Liver (tissue), 9 donors: ENCODE results near the gene PARK7. TPM values are rescaled to one million over a fixed set of nuclear protein-coding genes. Genes with fewer than 3 reads are reported as not detected.

ENCODE experiments used
- DNase-seq: peaks from one replicate; pipeline ENCODE4 v3.0.0-alpha.2; 2017; ENCODE audit warnings: low spot score
- H3K27ac ChIP-seq, 2 donors: one replicate each; pipeline ENCODE4 v1.7.0; 2013; ENCODE audit warnings: inconsistent platforms in 2 of 2, low read length in 2 of 2, control low read depth in 1 of 2, low read depth in 1 of 2, mild to moderate bottlenecking in 1 of 2
- H3K27me3 ChIP-seq, 4 donors: one replicate each; pipeline versions ENCODE4 v1.6.1 to v1.7.0; 2013; ENCODE audit warnings: low read length in 3 of 4, inconsistent platforms in 1 of 4, mild to moderate bottlenecking in 1 of 4, moderate library complexity in 1 of 4; ENCODE audit not compliant: control insufficient read depth in 4 of 4, insufficient read depth in 4 of 4
- H3K36me3 ChIP-seq, 4 donors: one replicate each; pipeline versions ENCODE4 v1.6.1 to v1.7.0; 2013; ENCODE audit warnings: low read length in 3 of 4, mild to moderate bottlenecking in 3 of 4, low read depth in 1 of 4, moderate library complexity in 1 of 4; ENCODE audit not compliant: control insufficient read depth in 4 of 4, insufficient read depth in 3 of 4
- H3K4me1 ChIP-seq, 4 donors: one replicate each; pipeline versions ENCODE4 v1.6.1 to v1.7.0; 2013; ENCODE audit warnings: low read length in 3 of 4, mild to moderate bottlenecking in 3 of 4, moderate library complexity in 1 of 4; ENCODE audit not compliant: control insufficient read depth in 4 of 4, insufficient read depth in 4 of 4
- H3K4me3 ChIP-seq, 3 donors: one replicate each; pipeline versions ENCODE4 v1.6.1 to v1.7.0; 2013; ENCODE audit warnings: low read length in 3 of 3, control low read depth in 1 of 3, low read depth in 1 of 3, mild to moderate bottlenecking in 1 of 3
- H3K9ac ChIP-seq, 2 donors: one replicate each; pipeline ENCODE4 v1.7.0; 2013; ENCODE audit warnings: low read length in 2 of 2, mild to moderate bottlenecking in 2 of 2, moderate library complexity in 2 of 2, control low read depth in 1 of 2, low read depth in 1 of 2
- H3K9me3 ChIP-seq, 4 donors: one replicate each; pipeline versions ENCODE4 v1.6.1 to v1.7.0; 2013; ENCODE audit warnings: low read length in 3 of 4; ENCODE audit not compliant: control insufficient read depth in 4 of 4
- ATF3 ChIP-seq: IDR thresholded peaks from 2 replicates; pipeline ENCODE4 v1.6.1; 2016; ENCODE audit warnings: antibody characterized with exemption
- EGR1 ChIP-seq, 2 donors: IDR thresholded peaks; 2 replicates each; pipeline ENCODE4 v1.6.1; 2016 to 2018; ENCODE audit warnings: antibody characterized with exemption in 2 of 2, low read depth in 2 of 2
- FOXA2 ChIP-seq: IDR thresholded peaks from 2 replicates; pipeline ENCODE4 v1.6.1; 2016; ENCODE audit warnings: antibody characterized with exemption
- GABPA ChIP-seq, 2 donors: IDR thresholded peaks in 1 of 2; conservative IDR thresholded peaks in 1 of 2; 2 replicates each; pipeline ENCODE4 v1.6.1; 2016; ENCODE audit warnings: antibody characterized with exemption in 2 of 2, mild to moderate bottlenecking in 1 of 2, moderate library complexity in 1 of 2
- HNF4A ChIP-seq, 2 donors: conservative IDR thresholded peaks; 2 replicates each; pipeline ENCODE4 v1.6.1; 2016; ENCODE audit warnings: antibody characterized with exemption in 2 of 2, mild to moderate bottlenecking in 2 of 2
- HNF4G ChIP-seq: IDR thresholded peaks from 2 replicates; pipeline ENCODE4 v1.6.1; 2016; ENCODE audit warnings: antibody characterized with exemption
- MAX ChIP-seq: IDR thresholded peaks from 2 replicates; pipeline ENCODE4 v1.6.1; 2016; ENCODE audit warnings: antibody characterized with exemption
- RAD21 ChIP-seq, 2 donors: IDR thresholded peaks; 2 replicates each; pipeline ENCODE4 v1.6.1; 2016; ENCODE audit warnings: antibody characterized with exemption in 2 of 2, mild to moderate bottlenecking in 2 of 2
- RXRA ChIP-seq, 2 donors: IDR thresholded peaks; 2 replicates each; pipeline ENCODE4 v1.6.1; 2017 to 2018; ENCODE audit warnings: antibody characterized with exemption in 2 of 2, mild to moderate bottlenecking in 1 of 2
- SP1 ChIP-seq: IDR thresholded peaks from 2 replicates; pipeline ENCODE4 v1.6.1; 2018; ENCODE audit warnings: antibody characterized with exemption, mild to moderate bottlenecking
- ZBTB33 ChIP-seq: IDR thresholded peaks from 2 replicates; pipeline ENCODE4 v1.6.1; 2016; ENCODE audit warnings: antibody characterized with exemption
- WGBS: extraction: QIAGEN DNeasy Blood & Tissue Kit; methylation state at CpG from one replicate; pipeline ENCODE4 v1.1.7; 2013; 5-methylcytosine and 5-hydroxymethylcytosine counted together
- polyA plus RNA-seq, 2 donors: library from polyadenylated mRNA; stranded (reverse) in 1 of 2; unstranded in 1 of 2; fragments of 200-250 nt in 1 of 2; fragments of >200 nt in 1 of 2; fragmentation: Nextera tagmentation in 1 of 2; extraction: Ambion mirVana in 1 of 2; gene quantifications; one replicate each; pipeline versions ENCODE4 v1.2.1 to v1.2.3, GENCODE V29; 2013 to 2015
- total RNA-seq, 2 donors: library from RNA; depleted of rRNA; stranded (reverse); fragments of >200 nt; gene quantifications; one replicate each; pipeline ENCODE4 v1.2.3, GENCODE V29; 2014
- TF ChIP-seq, protein P1 (sequence below): fragments of 150-350 bp; IDR thresholded peaks from 2 replicates; pipeline ENCODE4 v1.5.1; 2017; ENCODE audit warnings: improper control_type of control experiment, low read depth, low read length; ENCODE audit not compliant: missing input control
- TF ChIP-seq, protein P2 (sequence below): IDR thresholded peaks from 2 replicates; pipeline ENCODE4 v1.6.1; 2016; ENCODE audit warnings: antibody characterized with exemption, mild to moderate bottlenecking
- donor health status: healthy.
- donor health status: healthy.
- donor health status: healthy.
- donor health status: healthy.
- donor health status: healthy.

PARK7 gene
- total and polyA plus RNA-seq, 4 donors = 107 to 297 (median 181) TPM

DNA sequence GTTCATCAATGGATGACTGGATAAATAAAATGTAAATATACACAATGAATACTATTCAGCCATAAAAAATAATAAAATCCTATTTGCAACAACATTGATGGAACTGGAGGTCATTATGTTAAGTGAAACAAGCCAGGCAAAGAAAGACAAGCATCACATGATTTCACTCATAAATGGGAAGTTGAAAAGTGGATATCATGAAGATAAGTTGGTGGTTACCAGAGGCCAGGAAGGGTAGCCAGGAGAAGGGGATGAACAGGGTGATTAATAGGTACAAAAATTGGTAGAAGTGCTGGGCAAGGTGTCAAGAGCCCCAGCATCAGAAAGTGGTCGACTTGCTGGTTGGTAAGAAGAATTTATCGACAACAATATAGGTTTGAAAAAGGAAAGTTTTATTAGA lies 1.3 kb upstream of the PARK7 start:
- Histone ChIP-seq H3K27me3 (no peaks in the 10 kb centered on the region), H3K9ac (no peak overlapping the region), H3K27ac (peak overlapping the region in 1 of 2 donors; percentile 84), H3K9me3 (no peaks in the 10 kb centered on the region), H3K36me3 (peaks cover 2 to 14% (median 10%) of the 10 kb centered on the region in 4 donors), H3K4me1 (peaks cover 3 to 15% (median 12%) of the 10 kb centered on the region in 4 donors), H3K4me3 (no peak overlapping the region)
- TF ChIP-seq EGR1 (IDR thresholded peaks at IDR 0.05; ENCODE audit: low read depth in 2 of 2) (no peak), RAD21 (IDR thresholded peaks at IDR 0.05) (no peak), HNF4A (conservative IDR thresholded peaks at IDR 0.05) (no peak), HNF4G (no peak)
- TF ChIP-seq, protein P1, sequence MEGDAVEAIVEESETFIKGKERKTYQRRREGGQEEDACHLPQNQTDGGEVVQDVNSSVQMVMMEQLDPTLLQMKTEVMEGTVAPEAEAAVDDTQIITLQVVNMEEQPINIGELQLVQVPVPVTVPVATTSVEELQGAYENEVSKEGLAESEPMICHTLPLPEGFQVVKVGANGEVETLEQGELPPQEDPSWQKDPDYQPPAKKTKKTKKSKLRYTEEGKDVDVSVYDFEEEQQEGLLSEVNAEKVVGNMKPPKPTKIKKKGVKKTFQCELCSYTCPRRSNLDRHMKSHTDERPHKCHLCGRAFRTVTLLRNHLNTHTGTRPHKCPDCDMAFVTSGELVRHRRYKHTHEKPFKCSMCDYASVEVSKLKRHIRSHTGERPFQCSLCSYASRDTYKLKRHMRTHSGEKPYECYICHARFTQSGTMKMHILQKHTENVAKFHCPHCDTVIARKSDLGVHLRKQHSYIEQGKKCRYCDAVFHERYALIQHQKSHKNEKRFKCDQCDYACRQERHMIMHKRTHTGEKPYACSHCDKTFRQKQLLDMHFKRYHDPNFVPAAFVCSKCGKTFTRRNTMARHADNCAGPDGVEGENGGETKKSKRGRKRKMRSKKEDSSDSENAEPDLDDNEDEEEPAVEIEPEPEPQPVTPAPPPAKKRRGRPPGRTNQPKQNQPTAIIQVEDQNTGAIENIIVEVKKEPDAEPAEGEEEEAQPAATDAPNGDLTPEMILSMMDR = no peak
- TF ChIP-seq, protein P2, sequence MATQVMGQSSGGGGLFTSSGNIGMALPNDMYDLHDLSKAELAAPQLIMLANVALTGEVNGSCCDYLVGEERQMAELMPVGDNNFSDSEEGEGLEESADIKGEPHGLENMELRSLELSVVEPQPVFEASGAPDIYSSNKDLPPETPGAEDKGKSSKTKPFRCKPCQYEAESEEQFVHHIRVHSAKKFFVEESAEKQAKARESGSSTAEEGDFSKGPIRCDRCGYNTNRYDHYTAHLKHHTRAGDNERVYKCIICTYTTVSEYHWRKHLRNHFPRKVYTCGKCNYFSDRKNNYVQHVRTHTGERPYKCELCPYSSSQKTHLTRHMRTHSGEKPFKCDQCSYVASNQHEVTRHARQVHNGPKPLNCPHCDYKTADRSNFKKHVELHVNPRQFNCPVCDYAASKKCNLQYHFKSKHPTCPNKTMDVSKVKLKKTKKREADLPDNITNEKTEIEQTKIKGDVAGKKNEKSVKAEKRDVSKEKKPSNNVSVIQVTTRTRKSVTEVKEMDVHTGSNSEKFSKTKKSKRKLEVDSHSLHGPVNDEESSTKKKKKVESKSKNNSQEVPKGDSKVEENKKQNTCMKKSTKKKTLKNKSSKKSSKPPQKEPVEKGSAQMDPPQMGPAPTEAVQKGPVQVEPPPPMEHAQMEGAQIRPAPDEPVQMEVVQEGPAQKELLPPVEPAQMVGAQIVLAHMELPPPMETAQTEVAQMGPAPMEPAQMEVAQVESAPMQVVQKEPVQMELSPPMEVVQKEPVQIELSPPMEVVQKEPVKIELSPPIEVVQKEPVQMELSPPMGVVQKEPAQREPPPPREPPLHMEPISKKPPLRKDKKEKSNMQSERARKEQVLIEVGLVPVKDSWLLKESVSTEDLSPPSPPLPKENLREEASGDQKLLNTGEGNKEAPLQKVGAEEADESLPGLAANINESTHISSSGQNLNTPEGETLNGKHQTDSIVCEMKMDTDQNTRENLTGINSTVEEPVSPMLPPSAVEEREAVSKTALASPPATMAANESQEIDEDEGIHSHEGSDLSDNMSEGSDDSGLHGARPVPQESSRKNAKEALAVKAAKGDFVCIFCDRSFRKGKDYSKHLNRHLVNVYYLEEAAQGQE = no peak
- no peak for DNase-seq
- WGBS = 92% methylated on average over 2 of the region's 2 CpGs

DNA sequence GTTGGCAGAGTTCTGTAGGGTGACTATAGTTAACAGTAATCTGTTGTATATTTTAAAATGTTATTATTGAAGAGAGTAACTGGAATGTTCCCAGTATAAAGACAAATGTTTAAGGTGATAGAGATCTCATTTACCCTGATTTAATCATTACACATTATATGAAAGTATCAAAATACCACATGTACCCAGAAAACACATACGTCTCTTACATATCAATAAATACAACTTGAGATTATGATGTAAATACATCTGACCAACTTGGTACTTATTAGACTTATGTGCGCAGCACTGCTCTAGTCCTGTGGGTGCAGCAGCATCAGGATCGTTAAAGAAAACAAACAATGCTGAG lies 670 bp upstream of the PARK7 start:
- H3K9ac ChIP-seq = peak overlapping the region; percentile 78 to 81
- H3K4me3 ChIP-seq = peak overlapping the region; percentile 71 to 88 (median 79)
- no peak for DNase-seq
- 1% methylated on average over 3 of the region's 3 CpGs for WGBS
- TF ChIP-seq RXRA (IDR thresholded peaks at IDR 0.05) (no peak), GABPA (IDR thresholded peaks at IDR 0.05 in 1 of 2, conservative IDR thresholded peaks at IDR 0.05 in 1 of 2) (no peak), FOXA2 (no peak), ATF3 (no peak), SP1 (no peak), RAD21 (IDR thresholded peaks at IDR 0.05) (no peak), MAX (no peak), ZBTB33 (no peak), HNF4G (no peak)
- TF ChIP-seq, protein P2 = no peak
- no peaks in the 10 kb centered on the region for H3K9me3 ChIP-seq
- H3K27ac ChIP-seq = peak overlapping the region; percentile 84 to 98
- H3K27me3 ChIP-seq = no peaks in the 10 kb centered on the region
- peaks cover 3 to 15% (median 12%) of the 10 kb centered on the region in 4 donors for H3K4me1 ChIP-seq
- H3K36me3 ChIP-seq = peaks cover 4 to 20% (median 14%) of the 10 kb centered on the region in 4 donors
